ENCODE data around the gene ALG6.

DNA sequence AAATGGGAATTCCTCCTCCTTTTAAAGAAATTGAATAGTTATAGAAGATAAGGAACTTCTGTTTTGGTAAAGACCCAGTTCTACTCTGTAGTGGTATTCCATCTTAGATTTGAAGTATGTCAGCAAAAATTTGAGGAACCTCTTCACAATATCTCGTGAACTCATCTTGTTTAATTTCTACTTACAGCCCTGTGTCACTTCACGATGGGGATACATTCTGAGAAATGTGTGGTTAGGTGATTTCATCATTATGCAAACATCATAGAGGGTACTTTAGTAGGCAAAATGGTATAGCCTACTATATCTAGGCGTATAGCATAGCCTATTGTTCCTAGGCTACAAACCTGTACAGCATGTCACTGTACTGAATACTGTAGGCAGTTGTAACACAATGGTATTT lies 36.0 kb downstream of the ALG6 start:
- TF ChIP-seq ZNF274 (IDR thresholded peaks at IDR 0.05; ENCODE audit: low read depth, low read length) (no peak), YY1 (IDR thresholded peaks at IDR 0.05; ENCODE audit: insufficient read depth, insufficient read length) (no peak), SUZ12 (IDR thresholded peaks at IDR 0.05; ENCODE audit: extremely low read depth, insufficient read depth, insufficient read length) (no peak)

Data from NT2/D1 (cell line).